T47D (cell line): ENCODE results near the gene CA10.

Experiments used
- DNase-seq, 2 experiments: peaks; one replicate each; pipeline versions ENCODE4 v3.0.0 to v3.0.0-alpha.2; 2011 to 2012; ENCODE audit warnings: low read depth in 1 of 2, low spot score in 1 of 2
- JUND ChIP-seq: IDR thresholded peaks from 2 replicates; pipeline ENCODE4 v1.6.1; 2012; ENCODE audit warnings: low read depth
- in situ Hi-C: cut with HindIII; loops from 2 replicates; pipeline ENCODE4 v1.10.0; 2016; ENCODE audit warnings: low sequenced_read_pairs, low pct_unique_long_range_greater_than_20kb

The CA10 gene

DNA sequence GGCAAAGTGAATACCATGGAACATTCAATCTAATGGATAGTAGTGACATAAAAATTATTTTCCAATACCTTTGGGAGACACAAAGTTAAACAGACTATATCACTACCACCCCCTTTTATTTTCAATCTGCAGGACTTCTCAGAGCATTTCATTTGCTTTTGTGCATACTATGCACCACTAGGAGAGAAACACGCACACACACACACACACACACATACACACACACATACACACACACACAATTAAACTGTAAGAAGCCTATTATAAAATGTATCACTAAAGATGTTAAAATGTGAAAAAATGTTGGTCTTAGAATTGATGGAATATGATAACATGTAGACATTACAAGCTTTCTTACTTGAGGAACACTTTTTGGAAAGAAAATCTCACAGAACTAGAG lies 331.4 kb downstream of the CA10 start:
- TF ChIP-seq JUND, result no peak
- in situ Hi-C loops, result no loop called here
- DNase-seq, result no peak

GRCh38 chr17:51820766-51821165 lies 337.7 kb downstream of the CA10 start:
- no peak for TF ChIP-seq JUND
- in situ Hi-C loops, result no loop called here
- DNase-seq, result no peak

DNA sequence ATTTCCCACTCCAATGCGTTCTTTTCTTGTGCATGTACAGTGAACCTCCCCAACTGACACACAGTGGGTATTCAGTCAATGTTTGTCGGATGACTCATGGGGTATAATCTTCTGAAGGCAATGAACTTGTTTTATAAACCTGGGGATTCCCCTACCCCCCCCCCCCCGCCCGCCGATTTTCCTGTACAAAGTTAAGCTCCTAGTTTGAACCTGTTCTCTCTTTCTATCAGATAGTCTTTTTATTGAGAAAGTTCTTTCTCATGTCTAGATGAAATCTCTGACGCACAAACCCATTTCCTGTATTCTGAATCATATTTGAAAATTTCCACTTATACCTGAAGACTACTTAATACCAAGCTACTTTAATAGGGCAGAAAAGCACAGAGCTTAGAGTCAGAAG lies 338.3 kb downstream of the CA10 start:
- no peak for TF ChIP-seq JUND
- in situ Hi-C loops, result no loop called here
- DNase-seq, result no peak

- DNase-seq, result no peak
- TF ChIP-seq JUND, result no peak
- in situ Hi-C loops, result no loop called here
Observed at GRCh38 chr17:51819341-51820219, 338.9 kb downstream of the CA10 start.

DNA sequence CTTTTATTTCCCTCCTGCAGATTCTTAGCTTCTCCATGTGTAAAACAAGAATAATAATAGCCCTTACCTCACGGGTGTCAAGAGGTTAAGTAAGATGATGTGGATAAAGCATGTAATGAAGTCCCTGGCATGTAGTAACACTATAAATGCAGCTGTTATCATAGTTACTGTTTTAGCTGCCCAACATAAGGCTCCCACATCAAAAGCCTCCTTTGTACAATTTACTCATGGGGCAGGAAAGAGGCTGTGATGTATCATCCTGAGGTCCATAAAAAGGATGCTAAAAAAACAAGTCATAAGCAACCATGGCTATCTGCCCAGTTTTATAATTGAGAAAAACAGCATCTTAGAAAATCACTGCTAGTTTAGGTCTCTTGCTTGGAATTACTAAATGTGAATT lies 339.7 kb downstream of the CA10 start:
- DNase-seq, result no peak
- no peak for TF ChIP-seq JUND
- in situ Hi-C loops, result no loop called here

GRCh38 chr17:51817955-51818354 lies 340.6 kb downstream of the CA10 start:
- DNase-seq, result no peak
- in situ Hi-C loops, result no loop called here
- TF ChIP-seq JUND, result no peak

DNA sequence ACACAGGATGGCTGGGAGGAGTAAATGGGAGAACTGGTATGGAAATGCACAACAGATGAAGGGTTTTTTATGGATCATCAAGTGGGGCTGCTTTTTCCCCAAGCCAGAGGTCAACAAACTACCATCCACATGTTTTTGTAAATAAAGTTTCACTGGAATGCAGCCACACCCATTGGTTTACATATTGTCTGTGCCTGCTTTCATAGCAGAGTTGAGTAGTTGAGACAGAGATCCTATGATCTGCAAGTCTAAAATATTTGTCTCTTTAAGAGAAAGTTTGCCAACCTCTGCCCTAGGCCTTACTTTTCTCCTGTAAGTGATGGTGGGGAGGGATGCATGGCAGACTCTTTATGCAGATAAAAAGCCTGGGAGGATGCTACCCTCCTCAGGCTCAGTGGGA lies 341.4 kb downstream of the CA10 start:
- DNase-seq, result no peak
- no peak for TF ChIP-seq JUND
- in situ Hi-C loops, result no loop called here

- TF ChIP-seq JUND, result no peak
- in situ Hi-C loops, result no loop called here
- no peak for DNase-seq
Observed at GRCh38 chr17:51815097-51815496, 343.4 kb downstream of the CA10 start.

DNA sequence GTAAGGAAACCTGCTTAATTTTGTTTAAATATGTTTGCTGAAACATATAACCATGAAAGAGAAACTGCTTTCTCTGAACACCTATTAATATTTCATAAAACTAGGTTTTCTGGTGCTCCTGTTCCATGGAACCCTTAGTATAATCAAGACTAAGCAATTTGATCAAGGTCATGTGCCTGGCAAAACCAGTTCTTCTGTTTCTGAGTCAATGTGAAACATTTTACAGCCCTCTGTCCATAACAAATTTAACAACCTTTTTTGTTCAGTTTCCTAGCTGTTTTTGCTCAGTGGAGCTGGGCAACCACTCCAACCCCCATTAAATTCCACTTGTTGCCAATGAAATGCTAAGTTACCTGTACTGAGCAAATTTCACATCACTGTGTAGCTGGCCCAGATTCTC lies 344.0 kb downstream of the CA10 start:
- in situ Hi-C loops, result no loop called here
- no peak for DNase-seq
- TF ChIP-seq JUND, result no peak

- no peak for DNase-seq
- no peak for TF ChIP-seq JUND
- in situ Hi-C loops, result no loop called here
Observed at GRCh38 chr17:51813784-51814174, 344.7 kb downstream of the CA10 start.

GRCh38 chr17:51813140-51813783 lies 345.3 kb downstream of the CA10 start:
- DNase-seq, result no peak
- in situ Hi-C loops, result no loop called here
- no peak for TF ChIP-seq JUND

DNA sequence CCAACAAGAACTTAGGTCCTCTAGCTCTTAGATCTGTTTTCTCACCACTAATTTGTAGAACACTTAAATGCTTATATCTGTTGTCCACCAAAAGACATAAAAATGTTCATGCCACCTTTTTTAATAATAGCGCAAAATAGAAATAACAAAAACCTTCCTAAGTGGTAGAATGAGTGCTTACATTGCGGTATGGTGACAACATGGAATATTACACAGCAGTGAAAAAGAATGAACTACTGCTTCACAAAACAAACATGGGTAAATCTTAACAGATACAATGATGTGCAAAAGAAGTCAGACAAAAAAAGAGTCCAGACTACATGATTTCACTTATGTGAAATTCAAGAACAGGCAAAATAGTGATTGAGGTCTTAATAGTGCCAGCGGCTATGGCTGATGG lies 351.1 kb downstream of the CA10 start:
- no peak for DNase-seq
- TF ChIP-seq JUND, result no peak
- in situ Hi-C loops, result no loop called here

- no peak for TF ChIP-seq JUND
- no peak for DNase-seq
- in situ Hi-C loops, result no loop called here
Observed at GRCh38 chr17:51805765-51806164, 352.7 kb downstream of the CA10 start.
